ENCODE results near the gene ASCL3. TPM values are rescaled to one million over a fixed set of nuclear protein-coding genes. Genes with fewer than 3 reads are reported as not detected.

Gene ASCL3
- total RNA-seq, 6 donors from 2014 or later = not detected

GRCh38 chr11:8962841-8963240 lies 20.0 kb upstream of the ASCL3 start:
- H3K9me3 ChIP-seq = no peaks in the 10 kb centered on the region
- peaks cover 0 to 4% (median 0%) of the 10 kb centered on the region in 4 donors for H3K36me3 ChIP-seq
- DNase-seq (no peak), ATAC-seq (ENCODE audit: low FRiP score in 2 of 2) (no peak)
- H3K27ac ChIP-seq = peak overlapping the region in 3 of 4 donors; percentile 94 to 98 (median 96)
- no peaks in the 10 kb centered on the region for H3K27me3 ChIP-seq
- H3K4me3 ChIP-seq = peak overlapping the region in 2 of 4 donors; percentile 78 to 81
- no peak for TF ChIP-seq POLR2AphosphoS5 (IDR thresholded peaks at IDR 0.05)
- TF ChIP-seq POLR2A (IDR thresholded peaks at IDR 0.05) = no peak
- no peak for TF ChIP-seq EP300 (IDR thresholded peaks at IDR 0.05)
- no peak for TF ChIP-seq CTCF (IDR thresholded peaks at IDR 0.05)
- 16 to 25% methylated on average over 2 of the region's 2 CpGs for WGBS, 2 donors
- peaks cover 34 to 45% (median 37%) of the 10 kb centered on the region in 4 donors for H3K4me1 ChIP-seq

GRCh38 chr11:8961401-8961800 lies 18.6 kb upstream of the ASCL3 start:
- Histone ChIP-seq H3K36me3 (peaks cover 0 to 4% (median 0%) of the 10 kb centered on the region in 4 donors), H3K9me3 (no peaks in the 10 kb centered on the region), H3K4me3 (no peak overlapping the region), H3K4me1 (peaks cover 34 to 45% (median 37%) of the 10 kb centered on the region in 4 donors), H3K27ac (no peak overlapping the region), H3K27me3 (no peaks in the 10 kb centered on the region)
- no peak for ATAC-seq (ENCODE audit: low FRiP score in 2 of 2)
- WGBS, 2 donors = 75 to 76% methylated on average over 2 of the region's 2 CpGs
- DNase-seq = no peak
- TF ChIP-seq POLR2A (IDR thresholded peaks at IDR 0.05) (no peak), EP300 (IDR thresholded peaks at IDR 0.05) (no peak), CTCF (IDR thresholded peaks at IDR 0.05) (no peak), POLR2AphosphoS5 (IDR thresholded peaks at IDR 0.05) (no peak)

- 34 to 37% methylated on average over 2 of the region's 2 CpGs for WGBS, 2 donors
- peaks cover 28 to 38% (median 34%) of the 10 kb centered on the region in 4 donors for H3K4me1 ChIP-seq
- no peaks in the 10 kb centered on the region for H3K9me3 ChIP-seq
- peaks cover 0 to 20% (median 13%) of the 10 kb centered on the region in 4 donors for H3K36me3 ChIP-seq
- peak; percentile 54 to 77 for ATAC-seq (ENCODE audit: low FRiP score in 2 of 2)
- peak overlapping the region; percentile 8 to 69 (median 68) for H3K27ac ChIP-seq
- H3K4me3 ChIP-seq = peak overlapping the region in 1 of 4 donors; percentile 1
- DNase-seq = peak in 1 of 2 donors; percentile 41
- TF ChIP-seq EP300 (IDR thresholded peaks at IDR 0.05) = no peak
- TF ChIP-seq POLR2AphosphoS5 (IDR thresholded peaks at IDR 0.05) = no peak
- TF ChIP-seq CTCF (IDR thresholded peaks at IDR 0.05) = peak; percentile 18 to 68 (median 53)
- no peak for TF ChIP-seq POLR2A (IDR thresholded peaks at IDR 0.05)
- no peaks in the 10 kb centered on the region for H3K27me3 ChIP-seq
These were observed 16.8 kb upstream of the ASCL3 start for GRCh38 chr11:8959546-8960166.

GRCh38 chr11:8956860-8957259 lies 14.0 kb upstream of the ASCL3 start:
- TF ChIP-seq CTCF (IDR thresholded peaks at IDR 0.05) = no peak
- DNase-seq = no peak
- no peak overlapping the region for H3K27ac ChIP-seq
- H3K9me3 ChIP-seq = no peaks in the 10 kb centered on the region
- H3K4me3 ChIP-seq = no peak overlapping the region
- H3K36me3 ChIP-seq = peaks cover 2 to 44% (median 34%) of the 10 kb centered on the region in 4 donors
- peaks cover 12 to 19% (median 17%) of the 10 kb centered on the region in 4 donors for H3K4me1 ChIP-seq
- H3K27me3 ChIP-seq = no peaks in the 10 kb centered on the region
- no peak for ATAC-seq (ENCODE audit: low FRiP score in 2 of 2)
- WGBS, 2 donors = 82 to 83% methylated on average over 4 of the region's 4 CpGs

GRCh38 chr11:8948886-8949285 lies 6.1 kb upstream of the ASCL3 start:
- DNase-seq (no peak), ATAC-seq (ENCODE audit: low FRiP score in 2 of 2) (no peak)
- no peaks in the 10 kb centered on the region for H3K27me3 ChIP-seq
- no peak for TF ChIP-seq POLR2A (IDR thresholded peaks at IDR 0.05)
- TF ChIP-seq EP300 (IDR thresholded peaks at IDR 0.05) = no peak
- no peak for TF ChIP-seq CTCF (IDR thresholded peaks at IDR 0.05)
- TF ChIP-seq POLR2AphosphoS5 (IDR thresholded peaks at IDR 0.05) = no peak
- H3K36me3 ChIP-seq = peaks cover 12 to 67% (median 36%) of the 10 kb centered on the region in 4 donors
- no peak overlapping the region for H3K4me3 ChIP-seq
- H3K4me1 ChIP-seq = no peaks in the 10 kb centered on the region
- no peak overlapping the region for H3K27ac ChIP-seq
- 52 to 57% methylated on average over 3 of the region's 3 CpGs for WGBS, 2 donors
- H3K9me3 ChIP-seq = no peaks in the 10 kb centered on the region

Measured in upper lobe of left lung (tissue), 6 donors.